Activated CD4-positive, alpha-beta T cell treated with anti-CD3 and anti-CD28 coated beads, Interleukin-2, amount 10 ng/mL, durations not matched to agents 24 days and 14 days (primary cell): ENCODE results near the gene RNF149. TPM values are rescaled to one million over a fixed set of nuclear protein-coding genes. Genes with fewer than 3 reads are reported as not detected.
"Not testable (repeated sequence)": the region's sequence is repeated elsewhere in the genome, so short reads cannot be mapped to it uniquely, and the experiment has no call there.

Experiments
- DNase-seq: peaks from one replicate; pipeline ENCODE4 v3.0.0; 2022
- H3K27ac Mint-ChIP-seq: one replicate; pipeline ENCODE4 v1.8.0; 2022; ENCODE audit warnings: mild to moderate bottlenecking, mixed read lengths
- H3K27me3 Mint-ChIP-seq: one replicate; pipeline ENCODE4 v1.8.0; 2022; ENCODE audit warnings: mixed read lengths
- H3K36me3 Mint-ChIP-seq: one replicate; pipeline ENCODE4 v1.8.0; 2022; ENCODE audit warnings: low read depth, mild to moderate bottlenecking, mixed read lengths
- H3K4me1 Mint-ChIP-seq: one replicate; pipeline ENCODE4 v1.8.0; 2021; ENCODE audit warnings: mixed read lengths
- H3K4me3 Mint-ChIP-seq: one replicate; pipeline ENCODE4 v1.8.0; 2022; ENCODE audit warnings: mild to moderate bottlenecking, moderate library complexity, mixed read lengths
- H3K9me3 Mint-ChIP-seq: one replicate; pipeline ENCODE4 v1.8.0; 2021; ENCODE audit warnings: mixed read lengths
- intact Hi-C: fragments of 100-400 bp; cut with micrococcal nuclease; formaldehyde crosslinking; loops from one replicate; pipeline ENCODE4 v1.15.1; 2023
- total RNA-seq: library from RNA; stranded (reverse); gene quantifications from 2 replicates; pipeline ENCODE4 v1.2.3, GENCODE V29; 2022

Gene RNF149
- total RNA-seq, 1 donor from 2014 or later = 40.3 TPM

GRCh38 chr2:101237944-101238343 is 70.6 kb downstream of the RNF149 start:
- not testable (repeated sequence) for H3K27me3 Mint-ChIP-seq

GRCh38 chr2:101235956-101236355 is 72.5 kb downstream of the RNF149 start:
- H3K9me3 Mint-ChIP-seq, intact Hi-C loops, H3K27ac Mint-ChIP-seq, H3K4me3 Mint-ChIP-seq, H3K27me3 Mint-ChIP-seq, DNase-seq, H3K4me1 Mint-ChIP-seq, H3K36me3 Mint-ChIP-seq: not testable (repeated sequence)

More at GRCh38 chr2:101237944-101238343, 70.6 kb downstream of the RNF149 start:
- H3K4me3 Mint-ChIP-seq, H3K4me1 Mint-ChIP-seq, intact Hi-C loops, H3K9me3 Mint-ChIP-seq, H3K36me3 Mint-ChIP-seq, H3K27ac Mint-ChIP-seq, DNase-seq: not testable (repeated sequence)

- Mint-ChIP-seq H3K4me3 (no peak overlapping the region), H3K27me3 (peaks cover under 1% of the 10 kb centered on the region), H3K9me3 (peaks cover 6% of the 10 kb centered on the region), H3K27ac (no peak overlapping the region), H3K36me3 (peaks cover 3% of the 10 kb centered on the region), H3K4me1 (peaks cover 4% of the 10 kb centered on the region)
- DNase-seq = no peak
- intact Hi-C loops = no loop called here
These were observed 74.1 kb downstream of the RNF149 start for GRCh38 chr2:101234169-101234938.

- H3K9me3 Mint-ChIP-seq = peaks cover 6% of the 10 kb centered on the region
- H3K27ac Mint-ChIP-seq = no peak overlapping the region
- no peak for DNase-seq
- no peaks in the 10 kb centered on the region for H3K27me3 Mint-ChIP-seq
- no peak overlapping the region for H3K4me3 Mint-ChIP-seq
- intact Hi-C loops = no loop called here
- H3K36me3 Mint-ChIP-seq = peaks cover 3% of the 10 kb centered on the region
- H3K4me1 Mint-ChIP-seq = peaks cover 4% of the 10 kb centered on the region
These were observed 75.7 kb downstream of the RNF149 start for GRCh38 chr2:101232770-101233169.

GRCh38 chr2:101231937-101232730 is 76.4 kb downstream of the RNF149 start:
- DNase-seq = no peak
- H3K4me1 Mint-ChIP-seq = peaks cover 4% of the 10 kb centered on the region
- no peak overlapping the region for H3K4me3 Mint-ChIP-seq
- H3K27ac Mint-ChIP-seq = no peak overlapping the region
- H3K27me3 Mint-ChIP-seq = no peaks in the 10 kb centered on the region
- H3K9me3 Mint-ChIP-seq = peaks cover 6% of the 10 kb centered on the region
- intact Hi-C loops = no loop called here
- peaks cover 3% of the 10 kb centered on the region for H3K36me3 Mint-ChIP-seq

GRCh38 chr2:101231240-101231639 is 77.3 kb downstream of the RNF149 start:
- DNase-seq = no peak
- H3K27me3 Mint-ChIP-seq = no peaks in the 10 kb centered on the region
- H3K9me3 Mint-ChIP-seq = peaks cover 6% of the 10 kb centered on the region
- intact Hi-C loops = no loop called here
- no peak overlapping the region for H3K27ac Mint-ChIP-seq
- H3K4me1 Mint-ChIP-seq = peaks cover 4% of the 10 kb centered on the region
- H3K4me3 Mint-ChIP-seq = no peak overlapping the region
- peaks cover 3% of the 10 kb centered on the region for H3K36me3 Mint-ChIP-seq

GRCh38 chr2:101230541-101231001 is 77.9 kb downstream of the RNF149 start:
- no peaks in the 10 kb centered on the region for H3K27me3 Mint-ChIP-seq
- H3K27ac Mint-ChIP-seq = no peak overlapping the region
- H3K4me3 Mint-ChIP-seq = no peak overlapping the region
- H3K4me1 Mint-ChIP-seq = peaks cover 4% of the 10 kb centered on the region
- no peak for DNase-seq
- peaks cover 6% of the 10 kb centered on the region for H3K9me3 Mint-ChIP-seq
- peaks cover 3% of the 10 kb centered on the region for H3K36me3 Mint-ChIP-seq
- intact Hi-C loops = no loop called here

Other genes with a start within 250 kb of the RNF149 start
- 1.3 and 1.4 TPM in 2 replicates for gene TBC1D8, start 157.3 kb downstream of the RNF149 start, total RNA-seq
- gene CNOT11, start 55.8 kb downstream of the RNF149 start, total RNA-seq = 65.0 and 69.6 TPM in 2 replicates
- gene CREG2, start 78.8 kb upstream of the RNF149 start, total RNA-seq = not detected in 2 replicates
- 0.38 and 0.49 TPM in 2 replicates for gene RFX8, start 166.4 kb upstream of the RNF149 start, total RNA-seq